Skin of body (tissue), 2 donors: Measurements from ENCODE around the gene SLC39A10. TPM values are rescaled to one million over a fixed set of nuclear protein-coding genes. Genes with fewer than 3 reads are reported as not detected.

Experiments
- DNase-seq: peaks from one replicate; lab custom pipeline; 2025; lab: John Stamatoyannopoulos, UW
- total RNA-seq: library from RNA; depleted of rRNA; stranded (reverse); fragments of >200 nt; gene quantifications from one replicate; pipeline ENCODE4 v1.2.3, GENCODE V29; 2014

The SLC39A10 gene
- total RNA-seq, 1 donor from 2014 or later = 49.0 TPM

DNA sequence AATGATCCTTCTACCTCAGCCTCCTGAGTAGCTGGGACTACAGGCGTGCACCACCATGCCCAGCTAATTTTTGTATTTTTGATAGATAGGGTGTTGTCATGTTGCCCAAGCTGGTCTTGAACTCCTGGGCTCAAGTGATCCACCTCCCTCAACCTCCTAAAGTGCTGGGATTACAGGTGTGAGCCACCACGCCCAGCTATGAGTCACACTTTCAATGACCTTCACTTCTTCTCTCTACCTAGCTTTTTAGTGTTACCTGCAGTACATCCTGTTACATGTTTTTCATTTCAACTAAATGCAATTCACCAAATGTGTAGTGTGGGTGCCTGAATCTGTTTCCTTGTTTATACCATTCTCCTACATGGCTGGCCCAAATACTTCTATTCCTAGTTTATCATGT is 64.0 kb downstream of the SLC39A10 start:
- no peak for DNase-seq

DNA sequence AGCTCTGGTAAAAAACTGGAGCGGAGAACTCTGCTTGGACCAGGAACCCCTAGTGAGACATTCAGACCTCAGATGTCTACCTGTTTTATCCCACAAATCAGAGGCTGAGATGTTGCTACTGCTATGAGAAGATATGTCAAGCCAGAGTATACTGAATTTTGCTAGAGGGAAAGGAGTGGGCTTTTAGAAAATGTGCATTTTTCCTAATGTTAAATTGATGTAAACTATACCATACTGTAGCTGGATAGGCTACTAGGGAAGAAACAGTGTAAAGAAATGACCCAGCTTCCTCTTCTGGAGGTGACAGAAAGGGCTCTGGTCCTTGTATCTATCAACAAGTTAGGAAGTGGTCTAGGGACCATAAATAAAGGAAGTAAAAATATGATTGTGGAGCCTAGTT is 65.0 kb downstream of the SLC39A10 start:
- DNase-seq = no peak

DNA sequence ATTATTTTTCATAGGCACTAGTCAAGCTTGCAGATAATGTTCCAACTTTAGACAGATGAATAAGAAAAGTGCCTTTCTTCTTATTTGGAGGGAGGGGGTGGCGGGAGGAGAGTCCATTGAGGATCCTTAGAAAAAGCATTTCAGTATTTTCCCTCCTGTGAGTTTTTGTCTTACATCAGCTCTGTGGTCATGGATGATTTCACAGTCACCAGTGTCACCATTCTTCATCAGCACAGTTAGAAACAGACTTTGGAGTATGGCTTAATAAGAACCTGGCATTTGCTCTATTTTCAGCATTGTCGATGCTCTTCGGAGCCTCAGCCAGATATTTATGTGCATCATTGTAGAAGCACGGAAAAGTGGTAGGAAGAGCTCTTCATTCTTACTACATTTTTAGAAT is 70.1 kb downstream of the SLC39A10 start:
- no peak for DNase-seq

GRCh38 chr2:195730912-195731311 is 73.9 kb downstream of the SLC39A10 start:
- DNase-seq = no peak

DNA sequence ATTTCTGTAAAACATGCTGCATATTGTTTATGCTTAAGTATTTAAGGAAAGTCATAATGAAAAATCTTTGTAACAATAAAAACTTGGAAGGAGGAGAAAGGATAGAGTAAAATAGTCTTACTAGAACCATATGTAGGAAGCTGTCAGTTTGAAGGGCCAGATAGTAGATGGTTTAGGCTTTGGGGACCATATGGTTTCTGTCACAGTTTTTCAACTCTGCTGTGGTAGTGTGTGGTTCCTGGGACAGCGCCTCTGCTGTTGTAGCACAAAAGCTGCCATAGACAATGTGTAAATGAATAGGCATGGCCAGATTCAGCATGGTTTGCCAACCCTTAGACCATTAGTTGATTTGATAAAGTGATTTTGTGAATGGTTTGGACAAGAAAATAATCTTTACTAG is 75.5 kb downstream of the SLC39A10 start:
- DNase-seq = no peak

DNA sequence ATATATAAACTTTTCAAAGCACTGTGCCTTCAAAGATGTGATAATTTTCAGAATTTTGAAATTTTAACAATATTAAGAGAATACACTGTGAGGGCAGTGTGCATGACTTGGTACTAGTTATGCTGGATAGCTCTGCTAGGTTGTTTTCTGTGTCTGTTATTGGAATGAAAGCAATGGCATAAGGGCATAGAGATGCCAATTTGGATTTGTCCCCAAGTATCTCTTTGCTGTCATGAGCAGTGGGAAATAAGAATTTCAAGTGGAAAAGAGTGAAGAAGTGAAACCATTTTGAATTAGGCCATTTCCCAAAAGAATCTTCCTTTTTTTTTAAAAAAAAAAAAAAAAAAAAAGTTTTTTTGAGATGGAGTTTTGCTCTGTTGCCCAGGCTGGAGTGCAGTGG is 76.8 kb downstream of the SLC39A10 start:
- DNase-seq = no peak

GRCh38 chr2:195734395-195734794 is 77.4 kb downstream of the SLC39A10 start:
- DNase-seq = no peak

- no peak for DNase-seq
Measured at GRCh38 chr2:195734931-195735330, 77.9 kb downstream of the SLC39A10 start.

GRCh38 chr2:195735347-195735746 is 78.3 kb downstream of the SLC39A10 start:
- no peak for DNase-seq

- no peak for DNase-seq
Measured at GRCh38 chr2:195737511-195738325, 80.7 kb downstream of the SLC39A10 start.

- no peak for DNase-seq
Measured at GRCh38 chr2:195741191-195741590, 84.2 kb downstream of the SLC39A10 start.

- DNase-seq = no peak
Measured at GRCh38 chr2:195756218-195756942, 99.4 kb downstream of the SLC39A10 start.

- no peak for DNase-seq
Measured at GRCh38 chr2:195758846-195759245, 101.8 kb downstream of the SLC39A10 start.

DNA sequence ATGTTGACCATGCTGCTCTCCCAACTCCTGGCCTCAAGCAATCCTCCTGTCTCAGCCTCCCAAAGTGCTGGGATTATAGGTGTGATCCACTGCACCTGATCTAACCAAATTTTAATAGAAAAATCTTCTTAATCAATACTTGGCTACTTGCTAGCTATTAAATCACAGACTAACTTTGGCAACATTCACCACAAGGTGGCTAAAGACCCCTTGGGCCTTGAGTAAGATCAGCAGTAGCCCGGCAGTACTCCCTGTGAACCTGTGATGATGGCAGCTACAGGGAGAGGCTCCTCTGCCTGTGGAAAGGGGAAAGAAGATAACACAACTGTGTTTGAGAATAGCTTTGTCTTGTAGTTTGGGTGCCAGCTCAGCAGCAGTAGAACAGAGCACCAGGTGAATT is 102.9 kb downstream of the SLC39A10 start:
- DNase-seq = no peak

GRCh38 chr2:195763866-195764265 is 106.8 kb downstream of the SLC39A10 start:
- no peak for DNase-seq

- DNase-seq = no peak
Measured at GRCh38 chr2:195766691-195767090, 109.7 kb downstream of the SLC39A10 start.

- DNase-seq = no peak
Measured at GRCh38 chr2:195768431-195768830, 111.4 kb downstream of the SLC39A10 start.

- DNase-seq = no peak
Measured at GRCh38 chr2:195769975-195770374, 112.9 kb downstream of the SLC39A10 start.

GRCh38 chr2:195779491-195779890 is 122.5 kb downstream of the SLC39A10 start:
- no peak for DNase-seq

DNA sequence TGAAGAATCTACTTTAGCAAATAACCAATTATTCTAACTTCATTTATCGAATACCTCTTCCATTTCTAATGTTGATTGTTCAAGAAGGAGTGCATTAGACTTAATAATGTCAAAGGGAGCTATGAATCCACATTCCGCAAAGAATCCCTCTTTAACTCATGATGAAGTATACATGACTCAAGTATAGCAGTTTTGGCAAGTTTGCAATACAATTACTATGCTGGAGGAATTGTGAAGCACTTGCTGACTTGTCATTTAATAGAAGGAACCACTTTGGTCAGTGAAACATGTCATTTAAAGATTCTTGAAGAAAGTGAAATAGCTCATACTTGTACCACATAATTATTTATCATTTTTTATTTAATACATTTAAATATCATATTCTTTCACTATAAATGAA is 125.1 kb downstream of the SLC39A10 start:
- DNase-seq = no peak
